Measurements from ENCODE around the gene FAM83F.
"Not testable (repeated sequence)": the region's sequence is repeated elsewhere in the genome, so short reads cannot be mapped to it uniquely, and the experiment has no call there.

Gene FAM83F
- total RNA-seq, result 0.91 to 1.7 reads per million in 2 donors

- DNase-seq, result peak; percentile 7
Measured at GRCh38 chr22:39994566-39995392, at the start of gene FAM83F. Gene FAM83F, plus strand, starts transcription at chr22:39994954. Its CDS starts 89 bp downstream, at chr22:39995043.

GRCh38 chr22:39946126-39946502, 48.6 kb upstream of the FAM83F start:
- no peak for DNase-seq

- no peak for DNase-seq
Measured at GRCh38 chr22:39946503-39947219, 48.1 kb upstream of the FAM83F start.

- DNase-seq, result no peak
Measured at GRCh38 chr22:39947220-39948216, 47.2 kb upstream of the FAM83F start.

- no peak for DNase-seq
Measured at GRCh38 chr22:39949964-39950737, 44.6 kb upstream of the FAM83F start.

- not testable (repeated sequence) for DNase-seq
Measured at GRCh38 chr22:39951603-39952293, 43.0 kb upstream of the FAM83F start.

GRCh38 chr22:39952347-39952746, 42.4 kb upstream of the FAM83F start:
- no peak for DNase-seq

- DNase-seq, result no peak
Measured at GRCh38 chr22:39953101-39953500, 41.7 kb upstream of the FAM83F start.

GRCh38 chr22:39954584-39955055, 40.1 kb upstream of the FAM83F start:
- DNase-seq, result no peak

- no peak for DNase-seq
Measured at GRCh38 chr22:39955675-39956074, 39.1 kb upstream of the FAM83F start.

- DNase-seq, result no peak
Measured at GRCh38 chr22:39956932-39957664, 37.7 kb upstream of the FAM83F start.

GRCh38 chr22:39958009-39958711, 36.6 kb upstream of the FAM83F start:
- DNase-seq, result no peak

GRCh38 chr22:39958949-39959639, 35.7 kb upstream of the FAM83F start:
- no peak for DNase-seq

- DNase-seq, result peak; percentile 19
Measured at GRCh38 chr22:39959640-39960447, 34.9 kb upstream of the FAM83F start, which contains the start of gene TMA7B. Gene TMA7B, plus strand, starts transcription at chr22:39960397. Its CDS starts 3,978 bp downstream, at chr22:39964375.

- DNase-seq, result peak; percentile 23
Measured at GRCh38 chr22:39960791-39961746, 33.7 kb upstream of the FAM83F start.

- DNase-seq, result no peak
Measured at GRCh38 chr22:39962071-39962470, 32.7 kb upstream of the FAM83F start.

GRCh38 chr22:39965748-39966147, 29.0 kb upstream of the FAM83F start:
- no peak for DNase-seq

Measured in T-helper 9 cell (primary cell).